NCI-H446 (cell line): ENCODE results near the gene HEXD.

Experiments used
- DNase-seq, 2 experiments: peaks; one replicate each; lab custom pipeline; 2025; lab: John Stamatoyannopoulos, UW

Gene HEXD

DNA sequence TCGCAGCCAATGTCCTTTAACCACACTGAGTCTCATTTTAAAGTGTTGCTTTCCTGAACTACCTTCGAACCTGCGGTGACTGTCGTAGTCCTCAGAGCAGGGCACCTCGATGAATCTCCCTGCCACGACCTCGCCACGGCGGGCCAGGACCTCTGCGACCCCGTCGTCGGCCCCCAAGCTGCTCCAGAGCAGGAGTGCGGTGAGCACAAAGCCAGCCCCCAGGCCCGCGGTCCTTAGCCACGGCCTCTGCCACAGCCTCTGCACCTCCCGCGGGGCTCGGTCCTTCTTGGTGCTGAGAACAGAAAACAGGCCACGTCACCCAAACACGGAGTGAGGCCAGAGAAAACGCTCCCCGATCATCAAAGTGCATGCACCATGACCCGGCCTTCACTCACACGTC is 2.8 kb upstream of the HEXD start:
- DNase-seq: no peak

GRCh38 chr17:82415786-82416185 is 2.4 kb upstream of the HEXD start:
- DNase-seq: no peak

DNA sequence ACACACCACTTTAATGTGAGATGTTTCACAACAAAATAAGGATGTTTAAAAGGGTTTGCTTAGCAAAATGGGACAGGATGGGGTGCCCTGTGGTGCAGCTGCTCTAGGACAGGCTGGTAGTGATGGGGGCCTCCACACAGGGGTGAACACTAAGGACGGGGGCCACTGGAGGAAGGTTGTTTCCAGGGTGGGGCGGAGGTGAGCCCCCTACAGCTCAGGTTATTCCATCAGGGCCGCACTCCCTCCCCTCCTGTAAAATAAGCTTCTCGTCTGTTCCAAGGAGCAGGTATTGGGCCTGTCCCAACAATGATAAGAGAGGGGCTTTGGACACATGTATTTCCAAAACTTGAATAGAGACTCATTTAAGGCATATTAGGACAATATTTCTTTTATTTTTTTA is 1.9 kb upstream of the HEXD start:
- DNase-seq: no peak

DNA sequence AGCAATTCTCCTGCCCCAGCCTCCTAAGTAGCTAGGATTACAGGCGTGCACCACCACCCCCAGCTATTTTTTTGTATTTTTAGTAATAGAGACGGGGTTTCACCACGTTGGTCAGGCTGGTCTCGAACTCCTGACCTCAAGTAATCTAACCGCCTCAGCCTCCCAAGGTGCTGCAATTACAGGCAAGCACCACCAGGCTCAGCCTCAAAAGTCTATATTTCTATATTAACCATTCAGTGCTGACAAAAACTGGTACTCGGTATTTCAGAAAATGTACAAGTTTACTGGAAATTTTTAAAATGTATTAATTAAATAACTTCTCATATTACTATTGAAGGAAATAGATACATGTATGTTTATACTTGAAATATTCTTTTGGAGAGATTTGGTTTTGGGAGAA is 1.4 kb upstream of the HEXD start:
- no peak for DNase-seq

DNA sequence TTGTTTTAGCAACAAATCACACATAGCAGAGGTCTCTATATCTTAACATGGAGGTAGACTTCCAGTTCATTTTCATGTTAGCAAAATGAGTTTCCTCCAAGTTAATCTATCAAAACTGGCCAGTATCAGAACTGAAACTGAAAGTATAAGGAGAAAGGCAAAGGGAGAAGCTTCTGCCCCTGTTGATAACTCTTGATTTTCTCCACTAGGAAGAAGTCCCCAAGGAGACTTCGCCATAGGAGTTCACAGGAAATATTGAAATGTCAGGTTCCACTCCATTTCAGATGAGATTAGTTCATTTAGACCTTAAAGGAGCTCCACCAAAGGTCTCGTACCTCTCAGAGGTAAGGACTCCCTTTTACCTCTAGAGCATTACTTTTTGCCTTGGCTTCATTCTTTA is 1.4 kb downstream of the HEXD start:
- DNase-seq: no peak

GRCh38 chr17:82424001-82424862 is 6.1 kb downstream of the HEXD start:
- DNase-seq: peak in 1 of 2 experiments; percentile 24

DNA sequence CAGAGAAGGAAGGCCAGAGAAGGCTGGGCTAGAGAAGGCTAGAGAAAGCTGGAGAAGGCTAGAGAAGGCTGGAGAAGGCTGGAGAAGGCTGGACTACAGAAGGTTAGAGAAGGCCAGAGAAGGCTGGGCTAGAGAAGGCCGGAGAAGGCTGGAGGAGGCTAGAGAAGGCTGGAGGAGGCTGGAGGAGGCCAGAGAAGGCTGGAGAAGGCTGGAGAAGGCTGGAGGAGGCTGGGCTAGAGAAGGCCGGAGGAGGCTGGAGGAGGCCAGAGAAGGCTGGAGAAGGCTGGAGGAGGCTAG is 6.7 kb downstream of the HEXD start:
- no peak for DNase-seq

DNA sequence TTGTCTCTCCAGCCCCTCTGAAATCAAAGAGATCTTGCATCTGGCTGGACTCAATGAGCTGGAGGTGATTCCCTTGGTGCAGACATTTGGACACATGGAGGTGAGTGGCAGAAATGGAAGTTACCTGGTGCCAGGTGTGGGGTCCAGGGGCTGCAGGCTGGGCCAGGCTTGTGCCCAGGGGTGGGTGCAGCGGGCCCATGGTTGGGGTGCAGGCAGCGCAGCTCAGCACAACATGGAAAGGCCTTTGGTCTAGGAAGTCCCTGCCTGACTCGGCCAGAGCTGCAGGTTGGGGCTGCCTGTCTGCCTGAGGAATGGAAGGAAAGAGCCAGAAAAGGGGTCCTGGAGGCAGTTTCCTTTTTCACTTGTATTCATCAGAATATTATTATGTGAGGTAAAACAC is 10.4 kb downstream of the HEXD start:
- DNase-seq: no peak

DNA sequence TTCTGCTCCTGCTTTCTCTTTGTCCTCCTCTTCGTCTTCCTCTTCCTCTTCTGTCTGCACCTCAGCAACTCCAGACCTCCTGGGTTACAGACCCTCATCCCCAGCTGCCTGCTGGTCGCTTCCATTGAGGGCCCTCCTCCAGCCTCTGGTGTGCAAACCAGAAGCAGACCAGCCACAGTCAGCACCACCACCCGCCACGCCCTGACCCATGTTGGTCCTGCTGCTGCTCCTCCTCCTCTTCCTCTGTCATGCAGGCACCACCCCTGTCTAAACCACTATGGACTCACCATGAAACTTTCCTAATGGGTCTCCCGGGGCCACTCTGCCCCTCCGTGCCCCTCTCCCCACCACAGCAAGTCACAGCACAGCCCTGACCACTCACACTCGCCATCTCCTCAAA is 11.7 kb downstream of the HEXD start:
- DNase-seq: no peak

GRCh38 chr17:82432017-82432416 is 13.9 kb downstream of the HEXD start:
- no peak for DNase-seq

- DNase-seq: no peak
Observed at GRCh38 chr17:82433560-82434215, 15.5 kb downstream of the HEXD start.

DNA sequence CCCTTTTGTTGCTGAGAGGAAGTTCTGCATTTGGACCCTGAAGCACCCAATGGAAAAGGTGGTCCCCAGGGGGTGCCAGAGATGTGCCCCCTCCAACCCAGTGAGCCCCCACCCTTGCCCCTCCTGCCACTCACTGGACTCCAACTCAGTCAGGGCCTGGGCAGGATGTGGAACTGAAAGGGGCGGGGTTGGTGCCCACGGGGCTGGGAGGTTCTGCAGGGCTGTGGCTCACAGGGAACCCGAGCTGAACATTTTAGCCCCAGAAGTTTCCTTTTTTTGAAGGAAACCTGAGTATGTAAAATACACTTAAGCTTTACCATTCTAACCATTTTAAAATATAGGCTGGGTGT is 16.0 kb downstream of the HEXD start:
- DNase-seq: no peak

DNA sequence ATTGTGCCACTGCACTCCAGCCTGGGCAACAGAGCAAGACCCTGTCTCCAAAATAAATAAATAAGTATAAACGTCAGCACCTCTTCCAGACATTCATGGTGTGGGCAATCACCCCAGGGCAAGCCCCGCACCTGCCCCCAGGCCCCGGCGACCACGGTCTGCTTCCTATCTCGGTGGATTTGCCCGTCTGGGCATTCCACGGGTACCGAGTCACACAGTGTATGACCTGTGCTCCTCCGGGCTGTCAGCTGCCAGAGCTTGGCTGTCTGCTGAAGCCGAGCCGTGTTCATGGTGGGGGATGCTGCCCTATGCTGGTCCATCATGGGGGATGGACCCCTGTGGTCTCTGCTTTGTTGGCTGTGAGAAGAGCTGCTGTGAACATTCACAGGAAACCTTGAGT is 17.0 kb downstream of the HEXD start:
- DNase-seq: no peak

- no peak for DNase-seq
Observed at GRCh38 chr17:82435601-82436583, 17.7 kb downstream of the HEXD start.

GRCh38 chr17:82436601-82437324 is 18.6 kb downstream of the HEXD start:
- no peak for DNase-seq

GRCh38 chr17:82437325-82437668 is 19.1 kb downstream of the HEXD start:
- DNase-seq: no peak

- DNase-seq: no peak
Observed at GRCh38 chr17:82438401-82439193, 20.4 kb downstream of the HEXD start.

- no peak for DNase-seq
Observed at GRCh38 chr17:82439194-82439828, 21.2 kb downstream of the HEXD start.

GRCh38 chr17:82439829-82440365 is 21.8 kb downstream of the HEXD start:
- DNase-seq: no peak

- DNase-seq: no peak
Observed at GRCh38 chr17:82440469-82440981, 22.4 kb downstream of the HEXD start.
